Vagina (tissue), 2 donors: ENCODE results near the gene ASTN1.

ENCODE experiments used
- CTCF ChIP-seq, 3 experiments: fragments of 450-650 bp in 2 of 3; fragments of 200-600 bp in 1 of 3; sonication (generic) in 1 of 3; IDR thresholded peaks; one replicate each; pipeline ENCODE4 v1.5.1; 2017 to 2019; ENCODE audit warnings: antibody characterized with exemption in 3 of 3, mild to moderate bottlenecking in 2 of 3, moderate library complexity in 2 of 3
- POLR2A ChIP-seq, 2 donors: fragments of 450-650 bp; IDR thresholded peaks; one replicate each; pipeline ENCODE4 v1.6.1; 2017; ENCODE audit warnings: antibody characterized with exemption in 2 of 2, mild to moderate bottlenecking in 2 of 2, moderate library complexity in 2 of 2
- POLR2AphosphoS5 ChIP-seq, 2 donors: sonication (generic); formaldehyde crosslinking; IDR thresholded peaks; one replicate each; pipeline ENCODE4 v1.9.0; 2017; ENCODE audit warnings: antibody characterized with exemption in 2 of 2, mild to moderate bottlenecking in 2 of 2, low read depth in 1 of 2; ENCODE audit not compliant: insufficient read depth in 1 of 2

- TF ChIP-seq CTCF (IDR thresholded peaks at IDR 0.05) (no peak), POLR2AphosphoS5 (IDR thresholded peaks at IDR 0.05; ENCODE audit: insufficient read depth in 1 of 2, low read depth in 1 of 2) (no peak), POLR2A (IDR thresholded peaks at IDR 0.05) (no peak)
These were observed 542 bp upstream of the ASTN1 start for GRCh38 chr1:177165069-177165439.
